Effector CD4-positive, alpha-beta T cell (primary cell): ENCODE results near the gene RASAL2.

Source experiments
- DNase-seq: peaks from one replicate; pipeline ENCODE4 v3.0.0-alpha.2; 2020

RASAL2 gene

DNA sequence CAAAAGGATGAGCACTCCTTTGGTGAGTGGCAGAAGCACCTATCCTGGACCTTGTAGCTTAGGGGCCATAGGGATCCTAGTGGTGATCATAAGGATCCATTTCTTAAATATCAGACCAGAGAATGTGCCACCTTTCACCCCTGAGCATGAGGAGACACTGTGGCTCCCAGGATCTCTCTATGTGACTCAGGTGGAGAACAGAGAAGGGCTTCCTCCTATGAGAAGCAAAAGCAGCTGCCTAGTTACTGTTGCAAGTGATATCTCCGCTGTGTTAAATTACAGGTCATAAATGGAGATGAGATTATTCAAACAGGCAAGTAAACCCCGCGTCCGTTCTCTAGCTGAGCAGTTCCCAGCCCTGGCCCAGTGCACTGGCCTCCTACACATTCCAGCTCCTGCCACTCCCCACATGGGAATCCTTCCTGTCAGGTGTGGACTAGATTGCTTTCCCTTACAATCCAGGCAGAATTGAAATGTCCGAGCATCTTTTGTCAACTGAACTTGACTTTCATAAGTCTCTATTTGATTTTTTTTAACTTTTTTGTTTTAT is 376.6 kb downstream of the RASAL2 start:
- DNase-seq, result no peak

- DNase-seq, result no peak
Measured at GRCh38 chr1:178472531-178472930, 378.6 kb downstream of the RASAL2 start.

GRCh38 chr1:178477373-178477772 is 383.5 kb downstream of the RASAL2 start:
- DNase-seq, result no peak

- no peak for DNase-seq
Measured at GRCh38 chr1:178477841-178478240, 383.9 kb downstream of the RASAL2 start.

DNA sequence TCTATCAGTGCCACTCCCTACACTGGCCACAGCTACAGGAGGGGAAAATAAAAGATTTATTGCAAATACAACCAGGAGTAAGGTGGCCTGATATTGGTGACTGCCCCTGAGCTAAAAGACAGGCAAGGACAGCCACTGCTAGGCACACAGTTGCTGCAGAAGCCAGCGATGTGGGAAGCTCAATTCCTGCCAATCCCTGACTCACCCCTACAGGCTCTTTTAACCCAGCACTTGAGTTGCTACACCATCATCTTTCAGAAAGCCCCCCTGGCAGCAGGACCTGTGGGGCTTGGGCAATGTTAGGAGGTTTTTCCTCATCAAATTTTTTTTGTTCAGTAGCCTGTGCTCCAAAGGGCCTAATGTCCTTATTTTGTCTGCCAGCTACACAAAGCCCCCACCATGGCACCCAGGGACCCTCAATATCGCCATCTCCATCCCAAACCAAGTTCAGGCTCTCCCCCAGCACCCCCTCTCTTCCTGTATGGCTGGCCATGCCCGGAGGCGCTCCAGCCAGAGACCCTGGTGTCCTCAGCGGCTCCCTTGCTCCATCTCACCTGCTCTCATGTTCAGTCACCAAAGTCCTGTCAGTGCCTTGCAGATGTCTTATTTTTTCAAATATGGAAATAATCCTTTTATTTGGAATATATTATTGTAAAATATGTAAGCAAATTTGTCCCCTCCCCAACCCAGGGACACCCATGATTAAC is 389.5 kb downstream of the RASAL2 start:
- DNase-seq, result no peak

DNA sequence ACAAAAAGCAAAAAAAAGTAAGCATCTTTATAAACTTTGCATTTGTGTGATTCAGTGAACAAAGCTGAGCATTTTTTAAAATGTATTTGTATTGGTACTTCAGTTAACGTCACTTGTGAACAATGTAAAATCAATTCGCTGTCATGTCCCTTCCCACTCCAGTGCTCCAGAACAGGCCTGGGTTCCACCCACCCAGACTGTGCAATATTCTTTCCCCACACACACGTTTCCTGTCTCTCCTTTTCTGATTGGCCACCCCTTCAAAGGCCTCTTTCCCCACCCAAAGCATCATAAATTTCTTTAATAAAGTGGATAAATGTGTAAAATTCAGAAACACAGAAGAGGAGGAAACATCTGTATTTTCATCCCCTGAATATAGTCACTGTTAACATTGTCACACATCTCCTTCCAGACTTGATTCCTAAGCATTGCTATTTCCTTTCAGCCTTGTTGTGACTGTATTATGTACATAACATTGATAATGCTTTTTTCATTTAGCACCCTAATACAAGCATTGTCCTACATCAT is 390.9 kb downstream of the RASAL2 start:
- DNase-seq, result no peak

DNA sequence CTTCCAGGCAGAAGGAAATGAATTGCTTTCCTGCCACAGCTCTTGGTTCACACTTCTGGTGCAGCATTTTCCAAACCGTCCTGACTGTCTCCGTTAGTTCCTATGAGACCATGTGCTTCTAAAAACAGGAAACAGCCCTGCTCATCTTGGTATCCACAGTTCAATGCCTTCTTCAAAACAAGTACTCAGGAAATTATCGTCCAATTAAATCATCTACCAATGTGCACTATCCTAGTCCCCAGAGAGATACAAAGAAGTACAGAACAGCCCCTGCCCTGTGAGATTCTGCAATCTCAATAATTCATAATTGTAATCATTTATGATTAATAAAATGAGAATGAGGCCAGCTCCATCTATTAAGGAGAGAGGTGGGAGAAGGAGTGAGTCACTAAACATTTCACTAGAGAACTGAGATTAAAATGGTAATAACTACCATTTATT is 391.7 kb downstream of the RASAL2 start:
- no peak for DNase-seq

DNA sequence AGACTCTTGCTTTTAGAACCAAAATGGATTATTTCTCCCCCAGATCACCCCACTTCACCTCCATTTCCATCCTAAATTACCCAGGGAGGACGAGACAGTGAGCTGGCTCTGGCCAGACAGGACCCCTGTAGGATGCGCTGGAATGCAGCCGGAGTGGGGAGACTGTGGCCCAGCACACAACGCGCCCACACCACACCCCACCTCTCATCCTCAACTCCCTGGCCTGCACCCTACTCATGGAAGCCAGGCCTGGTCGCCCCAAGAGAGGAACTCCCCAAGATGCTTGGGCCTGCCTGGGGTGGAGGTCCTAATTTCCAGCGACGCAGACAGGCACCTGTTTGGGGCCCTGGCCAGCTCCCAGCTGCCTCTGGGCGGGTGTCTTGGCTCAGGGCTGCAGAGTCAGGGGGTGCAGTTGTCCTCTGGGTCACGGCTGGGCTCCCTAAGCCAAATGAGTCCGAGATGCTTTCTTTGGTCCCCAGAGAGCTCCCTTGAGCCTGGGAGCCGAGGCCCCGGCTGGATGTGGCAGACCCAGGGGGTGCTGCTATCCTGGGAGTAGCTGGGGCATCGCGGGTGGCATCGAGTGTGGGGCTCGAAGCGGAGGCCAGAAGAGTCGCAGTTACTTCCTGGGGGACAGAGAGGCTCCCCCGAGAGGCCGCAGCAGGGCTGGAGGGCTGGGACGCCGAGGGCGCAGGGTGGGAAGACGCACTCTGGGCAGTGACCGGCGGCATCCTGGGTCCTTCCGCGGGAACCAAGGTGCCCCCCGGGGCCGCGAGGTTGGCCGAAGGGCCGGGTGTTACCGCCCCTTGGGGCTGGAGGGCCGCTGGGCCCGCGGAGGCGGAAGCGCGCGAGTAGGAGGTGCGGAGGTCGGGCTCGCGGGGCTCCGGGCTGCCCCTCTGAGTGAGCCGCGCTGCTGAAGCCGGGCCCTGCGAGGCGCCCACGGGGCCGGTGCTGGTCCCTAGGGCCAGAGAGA is 392.5 kb downstream of the RASAL2 start:
- DNase-seq, result no peak

GRCh38 chr1:178487070-178487615 is 393.2 kb downstream of the RASAL2 start:
- no peak for DNase-seq

GRCh38 chr1:178488393-178488792 is 394.5 kb downstream of the RASAL2 start:
- no peak for DNase-seq

GRCh38 chr1:178489399-178489798 is 395.5 kb downstream of the RASAL2 start:
- no peak for DNase-seq

DNA sequence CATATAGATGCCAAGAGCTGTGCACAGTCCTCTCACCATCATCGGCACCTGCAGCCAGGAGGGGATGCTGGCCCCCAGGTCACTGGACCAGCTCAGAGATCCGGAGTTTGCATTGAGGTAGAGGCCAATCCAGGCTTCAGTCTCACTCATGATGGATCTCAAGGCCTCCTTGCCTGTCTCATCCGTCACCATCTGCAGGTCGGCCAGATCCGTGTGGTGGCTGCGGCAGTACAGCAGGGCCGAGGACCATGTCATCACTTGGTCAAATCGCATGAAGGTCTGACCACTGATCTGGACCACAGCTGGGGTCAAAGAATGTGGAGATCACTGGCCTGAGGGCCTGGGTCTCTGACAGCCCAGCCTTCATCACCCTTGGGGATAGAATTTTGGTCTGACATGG is 396.2 kb downstream of the RASAL2 start:
- DNase-seq, result no peak

- DNase-seq, result no peak
Measured at GRCh38 chr1:178490967-178491366, 397.1 kb downstream of the RASAL2 start.

GRCh38 chr1:178491721-178492120 is 397.8 kb downstream of the RASAL2 start:
- no peak for DNase-seq

GRCh38 chr1:178492341-178492740 is 398.4 kb downstream of the RASAL2 start:
- DNase-seq, result no peak

DNA sequence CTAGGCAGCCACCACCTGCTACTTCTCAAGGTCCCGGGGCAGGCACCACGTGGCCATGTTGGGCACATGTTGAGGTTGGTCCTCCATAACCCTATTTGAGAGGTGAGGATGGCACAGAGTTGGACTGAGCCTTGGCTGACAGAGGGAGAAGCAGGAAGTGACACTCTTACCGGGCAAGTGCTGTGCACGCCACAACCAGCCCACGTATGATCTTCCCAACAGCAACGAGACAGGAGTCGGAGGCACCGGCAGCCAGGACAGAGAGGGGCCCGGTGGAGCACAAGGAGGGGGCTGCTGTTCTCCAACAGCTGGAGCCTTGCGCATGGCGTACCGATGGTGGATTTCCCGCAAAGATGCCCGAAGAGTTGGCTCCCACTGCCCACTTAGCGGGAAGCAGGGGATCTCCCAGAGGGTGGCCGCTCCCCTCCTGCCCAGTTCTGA is 399.4 kb downstream of the RASAL2 start:
- DNase-seq, result no peak

GRCh38 chr1:178494569-178494971 is 400.7 kb downstream of the RASAL2 start:
- no peak for DNase-seq

DNA sequence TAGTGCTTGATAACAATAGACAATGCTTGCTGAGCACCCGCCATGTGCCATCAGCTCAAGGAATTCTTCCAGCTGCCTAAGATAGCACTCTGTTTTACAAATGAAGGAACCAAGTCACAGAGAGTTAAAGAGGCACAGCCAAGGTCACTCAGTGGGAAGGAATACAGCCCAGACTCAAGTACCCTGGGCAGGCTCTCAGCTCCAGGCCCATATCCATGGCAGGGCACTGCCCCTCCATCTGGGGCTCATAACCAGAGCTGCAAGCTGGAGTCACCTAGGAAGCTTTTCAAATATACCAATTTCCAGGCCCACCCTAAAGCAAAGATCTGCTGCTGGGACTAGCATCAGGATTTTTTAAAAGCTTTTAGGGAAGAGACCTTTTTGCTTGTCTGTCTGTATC is 401.3 kb downstream of the RASAL2 start:
- no peak for DNase-seq

DNA sequence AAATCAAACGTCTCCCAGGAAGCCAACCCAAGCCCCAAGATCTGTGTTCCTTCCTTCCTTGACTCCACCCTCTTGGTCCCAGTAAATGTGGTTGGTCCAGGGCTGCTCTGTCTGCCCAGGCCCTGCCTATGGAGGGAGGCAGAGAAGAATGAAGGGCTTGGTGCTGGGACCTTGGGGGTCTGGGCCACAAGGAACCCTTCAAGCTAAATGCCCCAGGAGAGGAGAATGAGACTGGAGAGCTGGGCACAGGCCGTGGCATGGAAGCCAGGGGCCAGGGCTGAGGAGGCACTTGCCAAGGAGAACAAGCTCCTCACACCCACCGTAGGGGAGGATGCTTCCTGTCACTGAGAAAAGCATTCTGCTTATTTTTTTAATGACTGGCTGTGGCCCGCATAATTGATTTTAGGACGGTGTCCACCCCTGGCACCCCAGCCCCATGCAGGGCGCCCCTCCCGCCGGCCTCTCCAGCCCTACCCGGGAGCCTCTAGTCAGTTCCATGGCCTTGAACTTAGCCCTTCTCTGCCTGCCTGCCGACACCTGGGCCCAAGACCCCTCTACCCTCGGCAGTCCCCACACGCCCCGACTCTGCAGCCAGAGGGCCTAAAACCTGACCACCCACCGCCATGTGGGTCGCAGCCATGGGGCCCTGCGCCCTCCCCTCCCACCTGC is 402.0 kb downstream of the RASAL2 start:
- no peak for DNase-seq

GRCh38 chr1:178496410-178497135 is 402.7 kb downstream of the RASAL2 start, which contains the start of gene CLEC20A:
TSS of gene CLEC20A (minus strand) at chr1:178496964. CDS start at chr1:178496939, 25 bp downstream.
- DNase-seq, result no peak

DNA sequence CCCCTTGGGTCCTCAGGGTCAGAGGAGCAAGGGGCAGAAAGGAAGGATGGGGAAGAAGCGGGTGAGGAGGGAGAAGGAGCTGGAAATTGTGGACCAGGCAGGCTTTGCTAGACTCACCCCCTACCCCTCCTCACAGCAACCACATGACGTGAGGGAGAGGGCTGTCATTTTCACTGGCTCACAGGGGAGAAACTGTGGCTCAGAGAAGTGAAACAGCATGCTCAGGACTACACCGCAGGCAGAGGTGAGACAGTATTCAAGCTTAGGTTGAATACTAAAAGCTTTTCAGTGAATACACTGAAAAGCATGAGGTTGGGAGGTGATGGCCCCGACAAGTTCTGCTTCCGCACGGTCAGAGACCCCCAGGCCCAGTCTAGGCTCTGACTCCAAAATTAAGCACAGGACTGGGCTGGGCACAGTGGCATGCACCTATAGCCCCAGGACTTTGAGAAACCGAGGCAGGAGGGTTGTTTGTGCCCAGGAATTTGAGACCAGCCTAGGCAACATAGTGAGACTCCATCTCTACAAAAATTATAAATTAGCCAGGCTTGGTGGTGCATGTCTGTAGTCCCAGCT is 404.1 kb downstream of the RASAL2 start:
- DNase-seq, result no peak
